Stimulated activated CD4-positive, alpha-beta T cell treated with anti-CD3 and anti-CD28 coated beads, TNF-alpha, amount 100 ng/mL, for 1 hour (primary cell): ENCODE results near the gene ATP8B3.

Source experiments
- DNase-seq, 3 donors: peaks; one replicate each; pipeline ENCODE4 v3.0.0-alpha.2; 2020; ENCODE audit warnings: low read depth in 3 of 3, low spot score in 1 of 3

ATP8B3 gene

GRCh38 chr19:1837222-1837565 is 25.1 kb upstream of the ATP8B3 start:
- no peak for DNase-seq

GRCh38 chr19:1836458-1837221 is 24.6 kb upstream of the ATP8B3 start:
- no peak for DNase-seq

- DNase-seq = no peak
Measured at GRCh38 chr19:1833540-1833939, 21.5 kb upstream of the ATP8B3 start.

- DNase-seq = no peak
Measured at GRCh38 chr19:1832046-1832663, 20.1 kb upstream of the ATP8B3 start.

- no peak for DNase-seq
Measured at GRCh38 chr19:1830978-1831377, 18.9 kb upstream of the ATP8B3 start.

GRCh38 chr19:1830568-1830967 is 18.5 kb upstream of the ATP8B3 start:
- DNase-seq = no peak

GRCh38 chr19:1829958-1830357 is 17.9 kb upstream of the ATP8B3 start:
- DNase-seq = no peak

- no peak for DNase-seq
Measured at GRCh38 chr19:1828279-1829238, 16.5 kb upstream of the ATP8B3 start.

- no peak for DNase-seq
Measured at GRCh38 chr19:1827566-1828278, 15.6 kb upstream of the ATP8B3 start.

- no peak for DNase-seq
Measured at GRCh38 chr19:1826557-1827521, 14.8 kb upstream of the ATP8B3 start.

- peak; percentile 52 to 67 (median 62) for DNase-seq
Measured at GRCh38 chr19:1825909-1826556, 14.0 kb upstream of the ATP8B3 start.

- DNase-seq = no peak
Measured at GRCh38 chr19:1824252-1824622, 12.2 kb upstream of the ATP8B3 start.

- DNase-seq = no peak
Measured at GRCh38 chr19:1823539-1824251, 11.6 kb upstream of the ATP8B3 start.

- no peak for DNase-seq
Measured at GRCh38 chr19:1823020-1823419, 10.9 kb upstream of the ATP8B3 start.

GRCh38 chr19:1822210-1822609 is 10.1 kb upstream of the ATP8B3 start:
- DNase-seq = no peak

- no peak for DNase-seq
Measured at GRCh38 chr19:1819341-1820255, 7.5 kb upstream of the ATP8B3 start.

- no peak for DNase-seq
Measured at GRCh38 chr19:1818549-1819195, 6.6 kb upstream of the ATP8B3 start.
